ENCODE results near the gene CPE. TPM values are rescaled to one million over a fixed set of nuclear protein-coding genes. Genes with fewer than 3 reads are reported as not detected.

CPE gene
- total RNA-seq, 2 experiments from 2014 or later: not detected

GRCh38 chr4:165519591-165519990 lies 140.8 kb downstream of the CPE start:
- no TSS peak for BruUV-seq (replicated peaks)
- TF ChIP-seq EZH2phosphoT487 (IDR thresholded peaks at IDR 0.05; ENCODE audit: borderline replicate concordance, low read depth, low read length): no peak
- TF ChIP-seq CTCF (conservative IDR thresholded peaks at IDR 0.05; ENCODE audit: low read length): no peak
- H3K27ac ChIP-seq (ENCODE audit: low read depth, low read length, poor library complexity, severe bottlenecking): no peak overlapping the region
- H2AFZ ChIP-seq (ENCODE audit: low read length): no peak overlapping the region
- no peaks in the 10 kb centered on the region for H3K9me3 ChIP-seq (ENCODE audit: low read length)
- H4K20me1 ChIP-seq (ENCODE audit: insufficient read depth, low read length): no peaks in the 10 kb centered on the region
- ChIA-PET CTCF (ENCODE audit: unreplicated experiment) (no interaction called here), POLR2A (no interaction called here)
- no peak overlapping the region for H3K4me2 ChIP-seq (ENCODE audit: low read length)
- H3K79me2 ChIP-seq (ENCODE audit: insufficient read depth, low read depth, low read length): no peaks in the 10 kb centered on the region
- no peaks in the 10 kb centered on the region for H3K36me3 ChIP-seq (ENCODE audit: insufficient read depth, low read length)
- no peaks in the 10 kb centered on the region for H3K4me1 ChIP-seq (ENCODE audit: insufficient read depth, low read length, poor library complexity, severe bottlenecking)
- intact Hi-C loops (cut with micrococcal nuclease; ENCODE audit: unreplicated experiment): no loop called here
- DNase-seq (ENCODE audit: low spot score): no peak
- H3K4me3 ChIP-seq (ENCODE audit: low read depth, low read length, poor library complexity, severe bottlenecking): no peak overlapping the region
- H3K9me2 ChIP-seq (ENCODE audit: insufficient read depth, low read length): no peaks in the 10 kb centered on the region

- TF ChIP-seq CTCF (conservative IDR thresholded peaks at IDR 0.05; ENCODE audit: low read length) (no peak), EZH2phosphoT487 (IDR thresholded peaks at IDR 0.05; ENCODE audit: borderline replicate concordance, low read depth, low read length) (no peak)
- no peak overlapping the region for H3K4me2 ChIP-seq (ENCODE audit: low read length)
- H3K79me2 ChIP-seq (ENCODE audit: insufficient read depth, low read depth, low read length): no peaks in the 10 kb centered on the region
- BruUV-seq (replicated peaks): no TSS peak
- H3K27ac ChIP-seq (ENCODE audit: low read depth, low read length, poor library complexity, severe bottlenecking): no peak overlapping the region
- H3K36me3 ChIP-seq (ENCODE audit: insufficient read depth, low read length): no peaks in the 10 kb centered on the region
- no peaks in the 10 kb centered on the region for H3K9me3 ChIP-seq (ENCODE audit: low read length)
- no peaks in the 10 kb centered on the region for H4K20me1 ChIP-seq (ENCODE audit: insufficient read depth, low read length)
- H3K4me1 ChIP-seq (ENCODE audit: insufficient read depth, low read length, poor library complexity, severe bottlenecking): no peaks in the 10 kb centered on the region
- CTCF ChIA-PET (ENCODE audit: unreplicated experiment): no interaction called here
- no peak overlapping the region for H3K4me3 ChIP-seq (ENCODE audit: low read depth, low read length, poor library complexity, severe bottlenecking)
- POLR2A ChIA-PET: interaction anchor here (0.6 to 0.7 kb wide), 2 partner anchors 14 to 30 kb away, joined by 3 read pairs; no protein-coding TSS in a partner anchor
- DNase-seq (ENCODE audit: low spot score): no peak
- no peaks in the 10 kb centered on the region for H3K9me2 ChIP-seq (ENCODE audit: insufficient read depth, low read length)
- intact Hi-C loops (cut with micrococcal nuclease; ENCODE audit: unreplicated experiment): no loop called here
- H2AFZ ChIP-seq (ENCODE audit: low read length): no peak overlapping the region
Observed at GRCh38 chr4:165520086-165520485, 141.3 kb downstream of the CPE start.

DNA sequence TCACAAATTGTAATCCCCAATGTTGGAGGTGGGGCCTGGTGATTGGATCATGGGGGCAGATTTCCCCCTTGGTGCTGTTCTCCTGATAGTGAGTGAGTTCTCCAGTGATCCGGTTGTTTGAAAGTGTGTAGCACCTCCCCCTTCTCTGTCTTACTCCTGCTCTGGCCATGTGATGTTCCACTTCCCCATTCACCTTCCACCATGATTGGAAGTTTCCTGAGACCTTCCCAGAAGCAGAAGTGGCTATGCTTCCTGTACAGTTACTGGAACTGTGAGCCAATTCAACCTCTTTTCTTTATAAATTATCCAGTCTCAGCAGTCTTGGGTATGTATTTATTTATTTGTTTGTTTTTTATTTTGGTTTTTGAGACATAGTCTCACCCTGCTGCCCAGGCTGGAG lies 143.2 kb downstream of the CPE start:
- H3K36me3 ChIP-seq (ENCODE audit: insufficient read depth, low read length): no peaks in the 10 kb centered on the region
- H3K9me2 ChIP-seq (ENCODE audit: insufficient read depth, low read length): no peaks in the 10 kb centered on the region
- H2AFZ ChIP-seq (ENCODE audit: low read length): no peak overlapping the region
- H3K27ac ChIP-seq (ENCODE audit: low read depth, low read length, poor library complexity, severe bottlenecking): no peak overlapping the region
- H3K9me3 ChIP-seq (ENCODE audit: low read length): no peaks in the 10 kb centered on the region
- DNase-seq (ENCODE audit: low spot score): no peak
- intact Hi-C loops (cut with micrococcal nuclease; ENCODE audit: unreplicated experiment): no loop called here
- ChIA-PET CTCF (ENCODE audit: unreplicated experiment) (no interaction called here), POLR2A (no interaction called here)
- H3K4me2 ChIP-seq (ENCODE audit: low read length): no peak overlapping the region
- no TSS peak for BruUV-seq (replicated peaks)
- no peaks in the 10 kb centered on the region for H3K4me1 ChIP-seq (ENCODE audit: insufficient read depth, low read length, poor library complexity, severe bottlenecking)
- no peak for TF ChIP-seq CTCF (conservative IDR thresholded peaks at IDR 0.05; ENCODE audit: low read length)
- no peak for TF ChIP-seq EZH2phosphoT487 (IDR thresholded peaks at IDR 0.05; ENCODE audit: borderline replicate concordance, low read depth, low read length)
- H4K20me1 ChIP-seq (ENCODE audit: insufficient read depth, low read length): no peaks in the 10 kb centered on the region
- H3K79me2 ChIP-seq (ENCODE audit: insufficient read depth, low read depth, low read length): no peaks in the 10 kb centered on the region
- no peak overlapping the region for H3K4me3 ChIP-seq (ENCODE audit: low read depth, low read length, poor library complexity, severe bottlenecking)
